ENCODE data around the gene STIP1.
A peak's percentile ranks its signal among the peaks of the same experiment; 100 is the strongest.

STIP1 gene

DNA sequence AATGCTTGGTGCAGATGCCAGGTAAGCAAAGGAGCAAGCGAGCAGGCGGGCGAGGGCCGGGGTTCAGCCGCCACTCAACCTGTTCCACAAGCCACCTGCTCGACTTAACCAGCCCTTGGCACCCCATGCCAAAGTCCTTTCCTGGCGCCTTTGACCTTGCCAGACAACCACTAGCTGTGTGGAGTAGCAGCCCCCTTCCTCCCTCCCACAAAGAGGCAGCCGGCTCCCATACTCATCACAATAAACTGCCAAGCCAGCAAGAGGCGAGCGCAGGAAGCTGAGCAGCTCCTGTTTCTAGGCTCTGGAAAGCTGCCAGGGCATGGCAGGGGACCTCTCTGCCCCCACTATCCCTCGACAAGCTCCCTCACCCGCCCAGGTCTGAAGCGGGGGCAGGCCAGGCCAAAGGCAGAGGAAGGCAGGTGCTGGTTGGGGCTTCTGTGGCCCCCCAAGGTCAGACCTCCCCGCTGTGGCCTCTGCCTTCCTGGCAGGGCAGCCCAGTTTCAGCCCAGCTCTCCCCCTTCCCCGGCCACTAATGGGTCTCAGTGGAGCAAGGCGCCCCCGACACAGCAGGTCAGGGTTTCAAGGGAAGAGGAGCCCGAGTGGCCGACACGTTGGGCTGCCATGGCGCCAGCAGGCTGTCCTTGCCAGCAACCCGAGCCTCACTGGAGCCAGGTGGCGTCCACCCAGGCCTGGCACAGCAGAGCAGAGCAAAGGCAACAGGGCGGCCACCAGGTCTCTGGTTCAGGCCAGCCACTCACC is 35.3 kb upstream of the STIP1 start:
- no peak overlapping the region for H3K27ac ChIP-seq (ENCODE audit: low read length, poor library complexity, severe bottlenecking)
- H3K4me1 ChIP-seq (ENCODE audit: control insufficient read depth, insufficient read depth, low read depth, low read length) = peaks cover 24% of the 10 kb centered on the region
- no peak overlapping the region for H4K8ac ChIP-seq (ENCODE audit: low read length)
- H3K4ac ChIP-seq (ENCODE audit: low read depth in 1 of 2, low read length in 2 of 2) = no peak overlapping the region
- no peak overlapping the region for H3K9ac ChIP-seq (ENCODE audit: low read length)
- H2BK5ac ChIP-seq (ENCODE audit: low read depth, low read length, poor library complexity, severe bottlenecking) = no peak overlapping the region
- H2BK120ac ChIP-seq (ENCODE audit: low read depth, low read length) = no peak overlapping the region
- no peak overlapping the region for H2BK15ac ChIP-seq (ENCODE audit: low read depth, poor library complexity, severe bottlenecking)
- no peak overlapping the region for H3K23ac ChIP-seq (ENCODE audit: low read length in 2 of 2)
- no peak overlapping the region for H3K18ac ChIP-seq (ENCODE audit: low read depth in 1 of 2, low read length in 2 of 2)
- WGBS = 90% methylated on average over 24 of the region's 24 CpGs
- H3K36me3 ChIP-seq (ENCODE audit: control insufficient read depth in 1 of 2, insufficient read depth in 2 of 2, low read depth in 1 of 2, low read length in 2 of 2) = peaks cover 0 to 13% of the 10 kb centered on the region in 2 experiments
- H3K9me3 ChIP-seq (ENCODE audit: control insufficient read depth, low read length) = no peaks in the 10 kb centered on the region
- no peak for DNase-seq
- no peak overlapping the region for H3K4me3 ChIP-seq (ENCODE audit: insufficient read depth in 1 of 2, low read depth in 1 of 2, low read length in 2 of 2)
- no peak overlapping the region for H2AK5ac ChIP-seq (ENCODE audit: low read length, severe bottlenecking)
- peaks cover 4 to 13% of the 10 kb centered on the region in 2 experiments for H3K27me3 ChIP-seq (ENCODE audit: control insufficient read depth in 1 of 2, insufficient read depth in 1 of 2, low read length in 2 of 2)
- no peak overlapping the region for H3K4me2 ChIP-seq (ENCODE audit: low read length, poor library complexity, severe bottlenecking)
- no peak overlapping the region for H2AFZ ChIP-seq (ENCODE audit: low read depth, low read length)
- peak overlapping the region; percentile 18 for H4K91ac ChIP-seq (ENCODE audit: low read length)
- H2BK12ac ChIP-seq (ENCODE audit: low read length in 2 of 2) = no peak overlapping the region
- no peak overlapping the region for H3K14ac ChIP-seq (ENCODE audit: low read length in 2 of 2)
- H3K79me1 ChIP-seq (replicated peaks; ENCODE audit: low read length, poor library complexity, severe bottlenecking) = no peaks in the 10 kb centered on the region

DNA sequence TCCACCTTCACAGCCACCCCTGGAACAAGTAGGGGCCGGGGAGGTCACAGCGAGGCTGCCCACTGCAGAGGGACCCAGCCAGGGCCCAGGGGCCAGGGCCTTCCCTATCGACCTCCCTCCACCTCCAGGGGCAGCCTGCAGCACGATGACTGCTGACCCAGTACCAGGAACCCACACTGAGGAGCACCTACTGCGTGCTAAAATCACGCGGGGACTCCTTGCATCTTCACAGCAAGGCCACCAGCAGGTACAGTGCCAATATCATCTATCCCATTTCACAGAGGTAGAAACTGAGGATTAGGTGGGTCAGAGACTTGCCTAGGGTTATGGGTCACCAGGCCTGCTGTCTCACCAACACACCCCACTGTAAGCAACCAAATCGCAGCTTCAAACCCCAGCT is 34.6 kb upstream of the STIP1 start:
- Histone ChIP-seq H2BK12ac (ENCODE audit: low read length in 2 of 2) (no peak overlapping the region), H2AFZ (ENCODE audit: low read depth, low read length) (no peak overlapping the region), H3K4me3 (ENCODE audit: insufficient read depth in 1 of 2, low read depth in 1 of 2, low read length in 2 of 2) (no peak overlapping the region), H2BK15ac (ENCODE audit: low read depth, poor library complexity, severe bottlenecking) (no peak overlapping the region), H3K4me1 (ENCODE audit: control insufficient read depth, insufficient read depth, low read depth, low read length) (peaks cover 23% of the 10 kb centered on the region), H3K27ac (ENCODE audit: low read length, poor library complexity, severe bottlenecking) (no peak overlapping the region), H2BK120ac (ENCODE audit: low read depth, low read length) (no peak overlapping the region), H3K23ac (ENCODE audit: low read length in 2 of 2) (no peak overlapping the region), H4K8ac (ENCODE audit: low read length) (no peak overlapping the region), H3K9me3 (ENCODE audit: control insufficient read depth, low read length) (no peaks in the 10 kb centered on the region), H2BK5ac (ENCODE audit: low read depth, low read length, poor library complexity, severe bottlenecking) (no peak overlapping the region), H3K36me3 (ENCODE audit: control insufficient read depth in 1 of 2, insufficient read depth in 2 of 2, low read depth in 1 of 2, low read length in 2 of 2) (peaks cover 0 to 13% of the 10 kb centered on the region in 2 experiments), H3K9ac (ENCODE audit: low read length) (no peak overlapping the region), H3K14ac (ENCODE audit: low read length in 2 of 2) (no peak overlapping the region), H3K4me2 (ENCODE audit: low read length, poor library complexity, severe bottlenecking) (no peak overlapping the region), H3K27me3 (ENCODE audit: control insufficient read depth in 1 of 2, insufficient read depth in 1 of 2, low read length in 2 of 2) (peaks cover 4 to 13% of the 10 kb centered on the region in 2 experiments), H4K91ac (ENCODE audit: low read length) (no peak overlapping the region), H2AK5ac (ENCODE audit: low read length, severe bottlenecking) (no peak overlapping the region), H3K18ac (ENCODE audit: low read depth in 1 of 2, low read length in 2 of 2) (no peak overlapping the region), H3K4ac (ENCODE audit: low read depth in 1 of 2, low read length in 2 of 2) (no peak overlapping the region), H3K79me1 (replicated peaks; ENCODE audit: low read length, poor library complexity, severe bottlenecking) (no peaks in the 10 kb centered on the region)
- WGBS = 96% methylated on average over 8 of the region's 8 CpGs
- no peak for DNase-seq

DNA sequence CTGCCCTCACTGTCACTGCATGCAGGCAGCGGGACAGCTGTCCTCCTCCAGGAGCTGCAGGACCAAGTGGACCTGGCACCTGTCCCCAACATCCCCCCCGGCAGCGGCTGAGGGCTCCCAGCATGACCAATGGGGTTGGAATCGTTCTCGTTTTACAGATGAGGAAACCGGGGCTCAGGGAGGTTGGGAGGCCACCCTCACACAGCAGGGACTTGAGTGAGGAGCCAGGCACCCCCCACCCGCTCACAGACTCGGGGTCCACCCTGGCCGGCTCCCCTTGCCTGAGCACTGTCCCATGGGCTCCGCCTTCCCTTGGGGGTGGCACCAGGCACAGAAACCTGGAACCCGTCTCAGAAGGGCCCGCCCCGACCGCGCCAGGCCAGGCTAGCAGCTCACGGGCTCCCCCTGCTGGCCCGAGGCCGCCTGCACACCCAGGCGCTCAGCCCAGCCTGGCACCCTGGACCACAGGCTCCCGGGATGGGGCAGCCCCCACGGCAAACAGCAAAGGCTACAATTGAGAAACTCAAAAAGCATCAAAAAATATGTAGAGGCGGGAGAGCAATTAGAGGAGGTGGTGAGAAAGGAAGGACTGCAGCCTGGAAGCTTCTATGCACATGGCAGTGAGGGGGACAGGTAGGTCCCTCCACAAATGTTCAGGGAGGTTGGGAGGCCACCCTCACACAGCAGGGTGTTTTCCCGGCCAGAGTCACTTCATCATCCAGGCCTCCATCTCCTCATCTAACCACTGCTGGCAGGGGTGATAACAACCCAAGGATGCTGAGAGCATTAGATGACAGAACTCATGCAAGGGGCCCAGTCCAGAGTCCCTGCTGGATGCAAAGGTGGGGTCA is 32.9 kb upstream of the STIP1 start:
- H3K4me3 ChIP-seq (ENCODE audit: insufficient read depth in 1 of 2, low read depth in 1 of 2, low read length in 2 of 2) = peak overlapping the region; percentile 12 to 49
- H3K14ac ChIP-seq (ENCODE audit: low read length in 2 of 2) = no peak overlapping the region
- H2AK5ac ChIP-seq (ENCODE audit: low read length, severe bottlenecking) = no peak overlapping the region
- H2BK120ac ChIP-seq (ENCODE audit: low read depth, low read length) = no peak overlapping the region
- H3K9me3 ChIP-seq (ENCODE audit: control insufficient read depth, low read length) = no peaks in the 10 kb centered on the region
- peaks cover 4 to 13% of the 10 kb centered on the region in 2 experiments for H3K27me3 ChIP-seq (ENCODE audit: control insufficient read depth in 1 of 2, insufficient read depth in 1 of 2, low read length in 2 of 2)
- peak overlapping the region in 1 of 2 experiments; percentile 38 for H3K18ac ChIP-seq (ENCODE audit: low read depth in 1 of 2, low read length in 2 of 2)
- H3K27ac ChIP-seq (ENCODE audit: low read length, poor library complexity, severe bottlenecking) = no peak overlapping the region
- H3K23ac ChIP-seq (ENCODE audit: low read length in 2 of 2) = no peak overlapping the region
- peaks cover 0 to 11% of the 10 kb centered on the region in 2 experiments for H3K36me3 ChIP-seq (ENCODE audit: control insufficient read depth in 1 of 2, insufficient read depth in 2 of 2, low read depth in 1 of 2, low read length in 2 of 2)
- H3K4me1 ChIP-seq (ENCODE audit: control insufficient read depth, insufficient read depth, low read depth, low read length) = peaks cover 22% of the 10 kb centered on the region
- no peak overlapping the region for H3K9ac ChIP-seq (ENCODE audit: low read length)
- no peak overlapping the region for H2AFZ ChIP-seq (ENCODE audit: low read depth, low read length)
- peak overlapping the region; percentile 22 for H4K8ac ChIP-seq (ENCODE audit: low read length)
- peak; percentile 48 for DNase-seq
- no peak overlapping the region for H2BK5ac ChIP-seq (ENCODE audit: low read depth, low read length, poor library complexity, severe bottlenecking)
- no peak overlapping the region for H4K91ac ChIP-seq (ENCODE audit: low read length)
- H2BK15ac ChIP-seq (ENCODE audit: low read depth, poor library complexity, severe bottlenecking) = no peak overlapping the region
- H3K4ac ChIP-seq (ENCODE audit: low read depth in 1 of 2, low read length in 2 of 2) = no peak overlapping the region
- WGBS = 25% methylated on average over 21 of the region's 23 CpGs
- H3K79me1 ChIP-seq (replicated peaks; ENCODE audit: low read length, poor library complexity, severe bottlenecking) = no peaks in the 10 kb centered on the region
- H2BK12ac ChIP-seq (ENCODE audit: low read length in 2 of 2) = no peak overlapping the region
- peak overlapping the region; percentile 29 for H3K4me2 ChIP-seq (ENCODE audit: low read length, poor library complexity, severe bottlenecking)

DNA sequence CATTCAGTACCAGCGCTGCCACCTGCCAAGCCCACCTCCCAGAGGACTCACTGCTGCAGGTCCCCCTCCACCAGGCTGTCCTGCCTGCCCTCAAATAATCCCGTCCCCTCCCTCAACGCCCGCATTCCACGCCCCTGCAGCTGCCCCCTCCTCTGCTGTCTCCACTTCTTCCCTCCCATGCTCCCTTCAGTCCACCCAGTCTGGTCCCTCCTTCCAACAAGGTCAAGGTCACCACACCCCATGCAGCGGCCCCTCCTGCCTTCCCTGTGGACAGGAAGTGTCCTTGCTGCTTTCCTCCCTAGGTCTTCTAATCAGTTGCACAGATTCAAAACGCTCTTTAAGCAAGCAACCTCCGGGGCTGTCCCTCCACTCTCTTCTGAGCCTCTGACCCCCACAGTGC is 32.2 kb upstream of the STIP1 start:
- Histone ChIP-seq H3K4me1 (ENCODE audit: control insufficient read depth, insufficient read depth, low read depth, low read length) (peaks cover 22% of the 10 kb centered on the region), H3K4me3 (ENCODE audit: insufficient read depth in 1 of 2, low read depth in 1 of 2, low read length in 2 of 2) (no peak overlapping the region), H3K4ac (ENCODE audit: low read depth in 1 of 2, low read length in 2 of 2) (no peak overlapping the region), H4K8ac (ENCODE audit: low read length) (no peak overlapping the region), H4K91ac (ENCODE audit: low read length) (no peak overlapping the region), H3K9me3 (ENCODE audit: control insufficient read depth, low read length) (no peaks in the 10 kb centered on the region), H2BK5ac (ENCODE audit: low read depth, low read length, poor library complexity, severe bottlenecking) (no peak overlapping the region), H3K27me3 (ENCODE audit: control insufficient read depth in 1 of 2, insufficient read depth in 1 of 2, low read length in 2 of 2) (peaks cover 4 to 13% of the 10 kb centered on the region in 2 experiments), H2AK5ac (ENCODE audit: low read length, severe bottlenecking) (no peak overlapping the region), H2BK15ac (ENCODE audit: low read depth, poor library complexity, severe bottlenecking) (no peak overlapping the region), H3K18ac (ENCODE audit: low read depth in 1 of 2, low read length in 2 of 2) (no peak overlapping the region), H3K9ac (ENCODE audit: low read length) (no peak overlapping the region), H2BK120ac (ENCODE audit: low read depth, low read length) (no peak overlapping the region), H3K27ac (ENCODE audit: low read length, poor library complexity, severe bottlenecking) (no peak overlapping the region), H2BK12ac (ENCODE audit: low read length in 2 of 2) (no peak overlapping the region), H3K79me1 (replicated peaks; ENCODE audit: low read length, poor library complexity, severe bottlenecking) (no peaks in the 10 kb centered on the region), H3K4me2 (ENCODE audit: low read length, poor library complexity, severe bottlenecking) (no peak overlapping the region), H3K23ac (ENCODE audit: low read length in 2 of 2) (no peak overlapping the region), H2AFZ (ENCODE audit: low read depth, low read length) (no peak overlapping the region), H3K14ac (ENCODE audit: low read length in 2 of 2) (no peak overlapping the region), H3K36me3 (ENCODE audit: control insufficient read depth in 1 of 2, insufficient read depth in 2 of 2, low read depth in 1 of 2, low read length in 2 of 2) (peaks cover 0 to 11% of the 10 kb centered on the region in 2 experiments)
- no peak for DNase-seq
- WGBS = 56% methylated on average over 8 of the region's 8 CpGs

Data from mesenchymal stem cell (in vitro differentiated cells and primary cell).